Astrocyte of the spinal cord (primary cell): ENCODE data around the gene DYNLT2.
A peak's percentile ranks its signal among the peaks of the same experiment; 100 is the strongest.

Experiments
- DNase-seq: peaks from one replicate; pipeline ENCODE4 v3.0.0; 2011; ENCODE audit warnings: low read depth, low spot score
- H3K4me3 ChIP-seq: 2 replicates; pipeline ENCODE4 v1.5.1; 2011; ENCODE audit warnings: low read depth, mild to moderate bottlenecking, low read length, moderate library complexity
- in situ Hi-C: cut with HindIII; loops from 2 replicates; pipeline ENCODE4 v1.10.0; 2017; ENCODE audit warnings: low sequenced_read_pairs
- TF ChIP-seq, protein P1 (sequence below): IDR thresholded peaks from 2 replicates; pipeline ENCODE4 v1.5.1; 2012; ENCODE audit warnings: low read depth, mild to moderate bottlenecking, low read length, inconsistent platforms

The DYNLT2 gene, protein sequence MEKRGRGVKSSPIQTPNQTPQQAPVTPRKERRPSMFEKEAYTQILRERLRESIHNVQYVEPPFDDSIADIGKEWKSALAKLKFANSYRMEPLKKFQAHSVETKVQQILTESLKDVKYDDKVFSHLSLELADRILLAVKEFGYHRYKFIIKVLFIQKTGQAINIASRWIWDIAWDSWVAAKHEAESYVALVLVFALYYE

DNA sequence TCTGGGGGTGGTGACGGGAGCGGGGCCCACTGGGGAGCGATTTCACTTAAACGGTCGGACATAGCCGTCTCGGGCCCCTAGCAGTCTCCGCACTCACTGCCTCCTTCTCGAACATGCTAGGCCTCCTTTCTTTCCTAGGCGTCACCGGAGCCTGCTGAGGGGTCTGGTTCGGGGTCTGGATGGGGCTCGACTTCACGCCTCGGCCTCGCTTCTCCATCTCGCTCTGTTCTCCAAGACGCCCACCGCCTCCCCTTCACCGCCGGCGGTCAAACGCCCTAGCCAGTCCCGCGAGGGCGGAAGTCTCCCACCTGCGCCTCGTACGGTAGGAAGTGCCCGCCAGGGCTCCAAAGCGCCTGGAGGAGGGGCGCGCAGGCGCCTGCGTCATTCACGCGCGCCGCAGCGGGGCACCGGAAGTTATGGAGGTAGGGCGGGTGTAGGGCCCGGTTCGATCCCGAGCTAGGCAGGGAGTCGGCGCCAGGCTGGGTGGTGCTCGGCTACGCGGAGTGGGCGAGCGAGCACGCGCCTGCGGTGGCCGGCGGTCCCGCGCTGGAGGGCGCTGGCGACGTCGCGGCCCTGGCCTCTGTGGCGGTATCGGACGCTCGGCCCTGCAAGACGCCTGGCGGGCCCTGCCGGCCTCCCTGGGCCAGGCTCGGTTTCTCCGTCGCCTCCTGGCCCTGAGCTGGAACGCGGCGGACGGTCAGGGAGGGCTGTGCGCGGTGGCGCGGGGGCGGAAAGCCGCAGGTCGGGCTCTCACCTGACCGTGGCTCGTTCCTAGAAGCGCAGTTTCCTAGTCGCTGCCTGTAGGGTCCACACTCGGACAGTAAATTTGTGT lies at the start of gene DYNLT2, which contains the start of gene ERMARD:
Gene DYNLT2 (minus strand): TSS at position 331 of the 832 bp plus-strand sequence. CDS start 114 bp downstream, at position 217.
Gene ERMARD (plus strand): TSS at position 381 of the 832 bp plus-strand sequence. CDS start 36 bp downstream, at position 417.
- in situ Hi-C loops, result no loop called here
- peak within 1 kb of the TSS; percentile 86 for H3K4me3 ChIP-seq
- peak; percentile 96 for DNase-seq
- TF ChIP-seq, protein P1, sequence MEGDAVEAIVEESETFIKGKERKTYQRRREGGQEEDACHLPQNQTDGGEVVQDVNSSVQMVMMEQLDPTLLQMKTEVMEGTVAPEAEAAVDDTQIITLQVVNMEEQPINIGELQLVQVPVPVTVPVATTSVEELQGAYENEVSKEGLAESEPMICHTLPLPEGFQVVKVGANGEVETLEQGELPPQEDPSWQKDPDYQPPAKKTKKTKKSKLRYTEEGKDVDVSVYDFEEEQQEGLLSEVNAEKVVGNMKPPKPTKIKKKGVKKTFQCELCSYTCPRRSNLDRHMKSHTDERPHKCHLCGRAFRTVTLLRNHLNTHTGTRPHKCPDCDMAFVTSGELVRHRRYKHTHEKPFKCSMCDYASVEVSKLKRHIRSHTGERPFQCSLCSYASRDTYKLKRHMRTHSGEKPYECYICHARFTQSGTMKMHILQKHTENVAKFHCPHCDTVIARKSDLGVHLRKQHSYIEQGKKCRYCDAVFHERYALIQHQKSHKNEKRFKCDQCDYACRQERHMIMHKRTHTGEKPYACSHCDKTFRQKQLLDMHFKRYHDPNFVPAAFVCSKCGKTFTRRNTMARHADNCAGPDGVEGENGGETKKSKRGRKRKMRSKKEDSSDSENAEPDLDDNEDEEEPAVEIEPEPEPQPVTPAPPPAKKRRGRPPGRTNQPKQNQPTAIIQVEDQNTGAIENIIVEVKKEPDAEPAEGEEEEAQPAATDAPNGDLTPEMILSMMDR, result peak; percentile 2

- TF ChIP-seq, protein P1, result no peak
- DNase-seq, result peak; percentile 52
- in situ Hi-C loops, result no loop called here
- H3K4me3 ChIP-seq, result no peak overlapping the region
These were observed 49.5 kb upstream of the DYNLT2 start for GRCh38 chr6:169800668-169801395.

GRCh38 chr6:169800116-169800667 lies 48.8 kb upstream of the DYNLT2 start:
- in situ Hi-C loops, result no loop called here
- TF ChIP-seq, protein P1, result no peak
- no peak overlapping the region for H3K4me3 ChIP-seq
- no peak for DNase-seq

GRCh38 chr6:169799474-169799926 lies 48.1 kb upstream of the DYNLT2 start:
- TF ChIP-seq, protein P1, result no peak
- H3K4me3 ChIP-seq, result no peak overlapping the region
- in situ Hi-C loops, result no loop called here
- DNase-seq, result no peak

DNA sequence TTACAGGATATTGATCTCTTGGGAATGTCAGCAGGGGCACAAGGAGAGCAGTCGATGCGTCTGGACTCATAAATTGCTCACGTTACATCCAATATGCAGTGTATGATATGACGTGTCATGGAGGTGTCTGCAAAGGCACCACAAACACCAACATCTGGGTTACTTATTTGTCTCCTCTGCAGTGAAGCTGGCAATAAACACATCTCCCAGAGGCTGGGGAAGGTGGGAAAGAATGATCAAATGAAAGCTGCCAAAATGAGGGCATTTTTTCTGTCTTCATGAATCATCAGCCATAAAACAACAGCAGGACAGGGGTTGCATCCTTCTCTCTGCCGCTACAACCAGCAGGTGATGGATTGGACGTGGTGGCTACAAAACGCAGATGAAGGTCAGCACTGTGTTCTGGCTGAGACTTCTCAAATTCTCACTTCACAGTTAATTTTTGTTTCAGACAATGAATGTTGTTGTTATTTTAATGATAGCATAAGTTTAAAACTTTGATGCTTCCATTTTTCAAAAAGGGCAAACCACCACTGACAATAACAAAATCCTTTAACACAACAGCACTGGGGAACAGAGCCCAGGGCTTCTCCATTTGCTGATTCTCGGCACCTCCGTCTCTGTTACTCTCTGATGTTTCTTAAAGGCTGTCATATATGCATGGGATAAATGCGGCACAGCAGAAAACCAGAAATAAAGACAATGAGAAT lies 47.5 kb upstream of the DYNLT2 start:
- TF ChIP-seq, protein P1, result no peak
- in situ Hi-C loops, result no loop called here

More for the DNA sequence above, 47.5 kb upstream of the DYNLT2 start:
- DNase-seq, result no peak
- H3K4me3 ChIP-seq, result no peak overlapping the region
